ENCODE measurements around the gene RBM4B. TPM values are rescaled to one million over a fixed set of nuclear protein-coding genes. Genes with fewer than 3 reads are reported as not detected.

RBM4B gene
- total RNA-seq, 2 donors from 2014 or later, result 9.0 to 9.7 TPM

- Histone ChIP-seq H3K27ac (no peak overlapping the region), H3K36me3 (peaks cover 67% of the 10 kb centered on the region), H3K4me1 (peaks cover 0 to 55% of the 10 kb centered on the region in 2 donors), H3K9me3 (no peaks in the 10 kb centered on the region), H3K4me3 (no peak overlapping the region), H3K27me3 (no peaks in the 10 kb centered on the region)
- TF ChIP-seq CTCF (IDR thresholded peaks at IDR 0.05), result no peak
- DNase-seq (ENCODE audit: low spot score), result no peak
Observed at GRCh38 chr11:66625041-66625751, 52.5 kb downstream of the RBM4B start.

- no peak for DNase-seq (ENCODE audit: low spot score)
- H3K27me3 ChIP-seq, result no peaks in the 10 kb centered on the region
- H3K4me1 ChIP-seq, result peaks cover 0 to 60% of the 10 kb centered on the region in 2 donors
- H3K4me3 ChIP-seq, result no peak overlapping the region
- no peak for TF ChIP-seq CTCF (IDR thresholded peaks at IDR 0.05)
- H3K36me3 ChIP-seq, result peaks cover 59% of the 10 kb centered on the region
- H3K9me3 ChIP-seq, result no peaks in the 10 kb centered on the region
- H3K27ac ChIP-seq, result peak overlapping the region; percentile 61 to 73
Observed at GRCh38 chr11:66624450-66624849, 53.2 kb downstream of the RBM4B start.

- Histone ChIP-seq H3K9me3 (no peaks in the 10 kb centered on the region), H3K4me1 (peaks cover 0 to 72% of the 10 kb centered on the region in 2 donors), H3K4me3 (peak overlapping the region in 1 of 2 donors; percentile 83), H3K27ac (peak overlapping the region; percentile 98 to 99), H3K36me3 (peaks cover 16% of the 10 kb centered on the region), H3K27me3 (no peaks in the 10 kb centered on the region)
- TF ChIP-seq CTCF (IDR thresholded peaks at IDR 0.05), result no peak
- no peak for DNase-seq (ENCODE audit: low spot score)
Observed at GRCh38 chr11:66619080-66619554, 58.6 kb downstream of the RBM4B start.

- peaks cover 0 to 54% of the 10 kb centered on the region in 2 donors for H3K4me1 ChIP-seq
Observed at GRCh38 chr11:66617155-66617834, 60.4 kb downstream of the RBM4B start.

More at GRCh38 chr11:66617155-66617834, 60.4 kb downstream of the RBM4B start:
- Histone ChIP-seq H3K9me3 (no peaks in the 10 kb centered on the region), H3K4me3 (peak overlapping the region; percentile 83 to 85), H3K27ac (peak overlapping the region; percentile 98 to 99), H3K27me3 (no peaks in the 10 kb centered on the region), H3K36me3 (peaks cover 7% of the 10 kb centered on the region)
- peak; percentile 82 for DNase-seq (ENCODE audit: low spot score)
- no peak for TF ChIP-seq CTCF (IDR thresholded peaks at IDR 0.05)

Measured in right atrium auricular region (tissue), 2 donors.